ENCODE measurements around the gene PTPMT1. TPM values are rescaled to one million over a fixed set of nuclear protein-coding genes. Genes with fewer than 3 reads are reported as not detected.

PTPMT1 gene
- total and polyA plus RNA-seq, 2 experiments from 2014 or later, result 106 to 109 TPM

- no peak overlapping the region for H3K4me3 ChIP-seq
- peaks cover 9% of the 10 kb centered on the region for H3K4me1 Mint-ChIP-seq
- no peaks in the 10 kb centered on the region for H3K9me3 Mint-ChIP-seq
- H3K27ac ChIP-seq (ENCODE audit: low read depth), result no peak overlapping the region
- H3K4me1 ChIP-seq (ENCODE audit: insufficient read depth), result no peaks in the 10 kb centered on the region
- no peak overlapping the region for H3K4me2 ChIP-seq
- TF ChIP-seq JUNB (IDR thresholded peaks at IDR 0.05; ENCODE audit: unreplicated experiment) (no peak), CREB1 (CRISPR knock-in tag; IDR thresholded peaks at IDR 0.05; ENCODE audit: low read depth) (no peak), STAT1 (IDR thresholded peaks at IDR 0.05; ENCODE audit: unreplicated experiment) (no peak)
- TF ChIP-seq, protein P1, sequence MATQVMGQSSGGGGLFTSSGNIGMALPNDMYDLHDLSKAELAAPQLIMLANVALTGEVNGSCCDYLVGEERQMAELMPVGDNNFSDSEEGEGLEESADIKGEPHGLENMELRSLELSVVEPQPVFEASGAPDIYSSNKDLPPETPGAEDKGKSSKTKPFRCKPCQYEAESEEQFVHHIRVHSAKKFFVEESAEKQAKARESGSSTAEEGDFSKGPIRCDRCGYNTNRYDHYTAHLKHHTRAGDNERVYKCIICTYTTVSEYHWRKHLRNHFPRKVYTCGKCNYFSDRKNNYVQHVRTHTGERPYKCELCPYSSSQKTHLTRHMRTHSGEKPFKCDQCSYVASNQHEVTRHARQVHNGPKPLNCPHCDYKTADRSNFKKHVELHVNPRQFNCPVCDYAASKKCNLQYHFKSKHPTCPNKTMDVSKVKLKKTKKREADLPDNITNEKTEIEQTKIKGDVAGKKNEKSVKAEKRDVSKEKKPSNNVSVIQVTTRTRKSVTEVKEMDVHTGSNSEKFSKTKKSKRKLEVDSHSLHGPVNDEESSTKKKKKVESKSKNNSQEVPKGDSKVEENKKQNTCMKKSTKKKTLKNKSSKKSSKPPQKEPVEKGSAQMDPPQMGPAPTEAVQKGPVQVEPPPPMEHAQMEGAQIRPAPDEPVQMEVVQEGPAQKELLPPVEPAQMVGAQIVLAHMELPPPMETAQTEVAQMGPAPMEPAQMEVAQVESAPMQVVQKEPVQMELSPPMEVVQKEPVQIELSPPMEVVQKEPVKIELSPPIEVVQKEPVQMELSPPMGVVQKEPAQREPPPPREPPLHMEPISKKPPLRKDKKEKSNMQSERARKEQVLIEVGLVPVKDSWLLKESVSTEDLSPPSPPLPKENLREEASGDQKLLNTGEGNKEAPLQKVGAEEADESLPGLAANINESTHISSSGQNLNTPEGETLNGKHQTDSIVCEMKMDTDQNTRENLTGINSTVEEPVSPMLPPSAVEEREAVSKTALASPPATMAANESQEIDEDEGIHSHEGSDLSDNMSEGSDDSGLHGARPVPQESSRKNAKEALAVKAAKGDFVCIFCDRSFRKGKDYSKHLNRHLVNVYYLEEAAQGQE (IDR thresholded peaks at IDR 0.05; ENCODE audit: unreplicated experiment), result no peak
- H3K27ac Mint-ChIP-seq, result no peak overlapping the region
- no peak overlapping the region for H3K4me3 Mint-ChIP-seq
- H3K27me3 ChIP-seq (ENCODE audit: insufficient read depth), result no peaks in the 10 kb centered on the region
- H4K20me1 ChIP-seq (replicated peaks; ENCODE audit: insufficient read depth), result no peaks in the 10 kb centered on the region; the same call in 1 of the 2 replicates
- no peak overlapping the region for H2AFZ ChIP-seq
- ATAC-seq (no peak), DNase-seq (ENCODE audit: low spot score) (no peak)
- H3K36me3 Mint-ChIP-seq (ENCODE audit: low read depth), result no peaks in the 10 kb centered on the region
- no peaks in the 10 kb centered on the region for H3F3A ChIP-seq (replicated peaks; ENCODE audit: low read depth)
- H3K79me2 ChIP-seq (replicated peaks; ENCODE audit: insufficient read depth), result no peaks in the 10 kb centered on the region
- H3K36me3 ChIP-seq (ENCODE audit: insufficient read depth), result no peaks in the 10 kb centered on the region
- H3K9me2 ChIP-seq (ENCODE audit: insufficient read depth), result no peaks in the 10 kb centered on the region
- H3K27me3 Mint-ChIP-seq (ENCODE audit: insufficient read depth, low read depth, poor library complexity), result peaks cover 4% of the 10 kb centered on the region
Measured at GRCh38 chr11:47603295-47603694, 37.9 kb downstream of the PTPMT1 start.

GRCh38 chr11:47605921-47606320 lies 40.5 kb downstream of the PTPMT1 start:
- Mint-ChIP-seq H3K4me3 (no peak overlapping the region), H3K9me3 (no peaks in the 10 kb centered on the region), H3K27me3 (ENCODE audit: insufficient read depth, low read depth, poor library complexity) (peaks cover 4% of the 10 kb centered on the region), H3K27ac (no peak overlapping the region), H3K4me1 (peaks cover 2% of the 10 kb centered on the region; the same call in 2 of the 3 replicates), H3K36me3 (ENCODE audit: low read depth) (no peaks in the 10 kb centered on the region)
- H3K4me1 ChIP-seq (ENCODE audit: insufficient read depth), result no peaks in the 10 kb centered on the region
- no peaks in the 10 kb centered on the region for H3F3A ChIP-seq (replicated peaks; ENCODE audit: low read depth)
- no peak overlapping the region for H3K27ac ChIP-seq (ENCODE audit: low read depth)
- no peaks in the 10 kb centered on the region for H3K27me3 ChIP-seq (ENCODE audit: insufficient read depth)
- DNase-seq (ENCODE audit: low spot score) (no peak), ATAC-seq (no peak)
- no peaks in the 10 kb centered on the region; the same call in 1 of the 2 replicates for H4K20me1 ChIP-seq (replicated peaks; ENCODE audit: insufficient read depth)
- no peaks in the 10 kb centered on the region for H3K36me3 ChIP-seq (ENCODE audit: insufficient read depth)
- H2AFZ ChIP-seq, result no peak overlapping the region
- no peak overlapping the region for H3K4me2 ChIP-seq
- no peaks in the 10 kb centered on the region for H3K9me2 ChIP-seq (ENCODE audit: insufficient read depth)
- no peaks in the 10 kb centered on the region for H3K79me2 ChIP-seq (replicated peaks; ENCODE audit: insufficient read depth)
- H3K4me3 ChIP-seq, result no peak overlapping the region
- TF ChIP-seq, protein P1 (IDR thresholded peaks at IDR 0.05; ENCODE audit: unreplicated experiment), result no peak
- TF ChIP-seq JUNB (IDR thresholded peaks at IDR 0.05; ENCODE audit: unreplicated experiment), result no peak
- no peak for TF ChIP-seq STAT1 (IDR thresholded peaks at IDR 0.05; ENCODE audit: unreplicated experiment)
- TF ChIP-seq ZNF114 (CRISPR knock-in tag; IDR thresholded peaks at IDR 0.05), result no peak
- no peak for TF ChIP-seq POLR2AphosphoS5 (IDR thresholded peaks at IDR 0.05; ENCODE audit: low read depth)
- no peak for TF ChIP-seq ETS1 (IDR thresholded peaks at IDR 0.05)
- TF ChIP-seq CREB1 (CRISPR knock-in tag; IDR thresholded peaks at IDR 0.05; ENCODE audit: low read depth), result no peak
- TF ChIP-seq EZH2 (IDR thresholded peaks at IDR 0.05; ENCODE audit: low read depth, unreplicated experiment), result no peak
- TF ChIP-seq ZNF331 (CRISPR knock-in tag; IDR thresholded peaks at IDR 0.05; ENCODE audit: low read depth), result no peak
- no peak for TF ChIP-seq EZH2phosphoT487 (IDR thresholded peaks at IDR 0.05; ENCODE audit: unreplicated experiment)
- TF ChIP-seq NANOG (IDR thresholded peaks at IDR 0.05; ENCODE audit: borderline replicate concordance), result no peak

Data from GM23338 (cell line).